DOHH2 (cell line): ENCODE measurements around the gene SDCBP2.

Experiments used
- CTCF ChIP-seq: fragments of 200-600 bp; sonication (generic); IDR thresholded peaks from one replicate; pipeline ENCODE4 v1.5.1; 2014; ENCODE audit warnings: antibody characterized with exemption, mild to moderate bottlenecking, low read depth, low read length; ENCODE audit not compliant: poor library complexity, severe bottlenecking
- EZH2phosphoT487 ChIP-seq: fragments of 200-600 bp; sonication (generic); IDR thresholded peaks from 2 replicates; pipeline ENCODE4 v1.6.1; 2017; ENCODE audit warnings: borderline replicate concordance, mild to moderate bottlenecking, antibody characterized with exemption, low read length, moderate library complexity, mixed read lengths

GRCh38 chr20:1328680-1329330 lies at the start of gene SDCBP2:
- TF ChIP-seq CTCF (no peak), EZH2phosphoT487 (no peak)
